ENCODE results near the gene PTTG1IP. TPM values are rescaled to one million over a fixed set of nuclear protein-coding genes. Genes with fewer than 3 reads are reported as not detected.

The PTTG1IP gene
- total and polyA plus RNA-seq, 2 of the 13 experiments (the other 11 are each of a cell fraction or from before 2014, with no cell fraction given), result 161 to 700 TPM

DNA sequence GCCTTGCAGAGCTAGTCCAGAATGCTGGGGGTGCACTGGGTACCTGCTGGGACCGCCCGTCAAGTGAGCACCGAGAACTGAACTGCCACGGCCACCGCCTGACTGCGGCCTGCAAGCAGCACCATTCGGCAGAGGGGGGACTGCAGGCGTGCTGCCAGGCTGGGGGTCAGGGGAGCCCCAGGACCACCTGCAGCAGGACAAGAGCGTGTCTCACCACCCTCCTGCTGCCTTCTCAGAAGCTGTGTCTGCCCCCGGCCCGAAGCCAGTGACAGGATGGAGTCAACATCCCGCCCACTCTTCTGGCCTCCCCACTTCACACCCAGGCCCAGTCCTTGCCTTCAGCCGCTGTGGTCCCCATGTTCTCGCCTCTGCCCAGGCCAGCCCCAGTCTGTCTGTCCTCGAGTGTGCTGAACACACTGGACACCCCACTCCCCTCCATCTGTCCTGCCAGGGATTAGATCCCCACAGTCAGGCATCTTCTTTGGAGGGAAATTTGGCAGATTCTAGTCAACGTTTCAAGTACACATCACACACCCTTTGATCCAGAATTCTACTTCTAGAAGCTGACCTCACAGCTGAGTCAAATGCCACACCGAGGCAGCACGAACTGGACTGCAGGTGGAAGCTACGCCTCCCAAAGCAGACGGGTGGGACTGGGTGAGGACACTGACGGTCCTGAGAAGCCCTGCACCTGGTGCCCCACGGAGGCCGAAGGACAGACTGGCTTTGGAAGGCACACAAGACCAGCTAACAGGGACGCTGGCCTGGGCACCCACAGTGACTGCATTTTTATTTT is 26.0 kb downstream of the PTTG1IP start (continued):
- TF ChIP-seq, protein P1, sequence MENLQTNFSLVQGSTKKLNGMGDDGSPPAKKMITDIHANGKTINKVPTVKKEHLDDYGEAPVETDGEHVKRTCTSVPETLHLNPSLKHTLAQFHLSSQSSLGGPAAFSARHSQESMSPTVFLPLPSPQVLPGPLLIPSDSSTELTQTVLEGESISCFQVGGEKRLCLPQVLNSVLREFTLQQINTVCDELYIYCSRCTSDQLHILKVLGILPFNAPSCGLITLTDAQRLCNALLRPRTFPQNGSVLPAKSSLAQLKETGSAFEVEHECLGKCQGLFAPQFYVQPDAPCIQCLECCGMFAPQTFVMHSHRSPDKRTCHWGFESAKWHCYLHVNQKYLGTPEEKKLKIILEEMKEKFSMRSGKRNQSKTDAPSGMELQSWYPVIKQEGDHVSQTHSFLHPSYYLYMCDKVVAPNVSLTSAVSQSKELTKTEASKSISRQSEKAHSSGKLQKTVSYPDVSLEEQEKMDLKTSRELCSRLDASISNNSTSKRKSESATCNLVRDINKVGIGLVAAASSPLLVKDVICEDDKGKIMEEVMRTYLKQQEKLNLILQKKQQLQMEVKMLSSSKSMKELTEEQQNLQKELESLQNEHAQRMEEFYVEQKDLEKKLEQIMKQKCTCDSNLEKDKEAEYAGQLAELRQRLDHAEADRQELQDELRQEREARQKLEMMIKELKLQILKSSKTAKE (CRISPR knock-in tag; IDR thresholded peaks at IDR 0.05; ENCODE audit: borderline replicate concordance), result no peak
- TF ChIP-seq, protein P2, sequence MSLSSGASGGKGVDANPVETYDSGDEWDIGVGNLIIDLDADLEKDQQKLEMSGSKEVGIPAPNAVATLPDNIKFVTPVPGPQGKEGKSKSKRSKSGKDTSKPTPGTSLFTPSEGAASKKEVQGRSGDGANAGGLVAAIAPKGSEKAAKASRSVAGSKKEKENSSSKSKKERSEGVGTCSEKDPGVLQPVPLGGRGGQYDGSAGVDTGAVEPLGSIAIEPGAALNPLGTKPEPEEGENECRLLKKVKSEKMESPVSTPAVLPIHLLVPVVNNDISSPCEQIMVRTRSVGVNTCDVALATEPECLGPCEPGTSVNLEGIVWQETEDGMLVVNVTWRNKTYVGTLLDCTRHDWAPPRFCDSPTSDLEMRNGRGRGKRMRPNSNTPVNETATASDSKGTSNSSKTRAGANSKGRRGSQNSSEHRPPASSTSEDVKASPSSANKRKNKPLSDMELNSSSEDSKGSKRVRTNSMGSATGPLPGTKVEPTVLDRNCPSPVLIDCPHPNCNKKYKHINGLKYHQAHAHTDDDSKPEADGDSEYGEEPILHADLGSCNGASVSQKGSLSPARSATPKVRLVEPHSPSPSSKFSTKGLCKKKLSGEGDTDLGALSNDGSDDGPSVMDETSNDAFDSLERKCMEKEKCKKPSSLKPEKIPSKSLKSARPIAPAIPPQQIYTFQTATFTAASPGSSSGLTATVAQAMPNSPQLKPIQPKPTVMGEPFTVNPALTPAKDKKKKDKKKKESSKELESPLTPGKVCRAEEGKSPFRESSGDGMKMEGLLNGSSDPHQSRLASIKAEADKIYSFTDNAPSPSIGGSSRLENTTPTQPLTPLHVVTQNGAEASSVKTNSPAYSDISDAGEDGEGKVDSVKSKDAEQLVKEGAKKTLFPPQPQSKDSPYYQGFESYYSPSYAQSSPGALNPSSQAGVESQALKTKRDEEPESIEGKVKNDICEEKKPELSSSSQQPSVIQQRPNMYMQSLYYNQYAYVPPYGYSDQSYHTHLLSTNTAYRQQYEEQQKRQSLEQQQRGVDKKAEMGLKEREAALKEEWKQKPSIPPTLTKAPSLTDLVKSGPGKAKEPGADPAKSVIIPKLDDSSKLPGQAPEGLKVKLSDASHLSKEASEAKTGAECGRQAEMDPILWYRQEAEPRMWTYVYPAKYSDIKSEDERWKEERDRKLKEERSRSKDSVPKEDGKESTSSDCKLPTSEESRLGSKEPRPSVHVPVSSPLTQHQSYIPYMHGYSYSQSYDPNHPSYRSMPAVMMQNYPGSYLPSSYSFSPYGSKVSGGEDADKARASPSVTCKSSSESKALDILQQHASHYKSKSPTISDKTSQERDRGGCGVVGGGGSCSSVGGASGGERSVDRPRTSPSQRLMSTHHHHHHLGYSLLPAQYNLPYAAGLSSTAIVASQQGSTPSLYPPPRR (CRISPR knock-in tag; IDR thresholded peaks at IDR 0.05; ENCODE audit: borderline replicate concordance), result no peak
- TF ChIP-seq ZNF136 (CRISPR knock-in tag; IDR thresholded peaks at IDR 0.05; ENCODE audit: low read depth) (no peak), ZNF569 (CRISPR knock-in tag; IDR thresholded peaks at IDR 0.05; ENCODE audit: borderline replicate concordance) (no peak), ZNF33B (CRISPR knock-in tag; IDR thresholded peaks at IDR 0.05) (no peak), REXO4 (CRISPR knock-in tag; IDR thresholded peaks at IDR 0.05; ENCODE audit: borderline replicate concordance) (no peak), MIER3 (CRISPR knock-in tag; IDR thresholded peaks at IDR 0.05; ENCODE audit: borderline replicate concordance) (no peak), MBD4 (IDR thresholded peaks at IDR 0.05; ENCODE audit: borderline replicate concordance, low read length) (no peak), ATF1 (CRISPR knock-in tag; IDR thresholded peaks at IDR 0.05) (no peak), TRIM24 (CRISPR knock-in tag; IDR thresholded peaks at IDR 0.05) (no peak), RBFOX2 (IDR thresholded peaks at IDR 0.05; ENCODE audit: low read depth, low read length) (0 out of 2 replicates have a peak, but pooled peaks have one; percentile 24), ZFP36L1 (CRISPR knock-in tag; IDR thresholded peaks at IDR 0.05) (no peak), RFXAP (CRISPR knock-in tag; IDR thresholded peaks at IDR 0.05; ENCODE audit: borderline replicate concordance) (no peak), MAF1 (CRISPR knock-in tag; IDR thresholded peaks at IDR 0.05; ENCODE audit: borderline replicate concordance) (no peak)
- TF ChIP-seq, protein P3, sequence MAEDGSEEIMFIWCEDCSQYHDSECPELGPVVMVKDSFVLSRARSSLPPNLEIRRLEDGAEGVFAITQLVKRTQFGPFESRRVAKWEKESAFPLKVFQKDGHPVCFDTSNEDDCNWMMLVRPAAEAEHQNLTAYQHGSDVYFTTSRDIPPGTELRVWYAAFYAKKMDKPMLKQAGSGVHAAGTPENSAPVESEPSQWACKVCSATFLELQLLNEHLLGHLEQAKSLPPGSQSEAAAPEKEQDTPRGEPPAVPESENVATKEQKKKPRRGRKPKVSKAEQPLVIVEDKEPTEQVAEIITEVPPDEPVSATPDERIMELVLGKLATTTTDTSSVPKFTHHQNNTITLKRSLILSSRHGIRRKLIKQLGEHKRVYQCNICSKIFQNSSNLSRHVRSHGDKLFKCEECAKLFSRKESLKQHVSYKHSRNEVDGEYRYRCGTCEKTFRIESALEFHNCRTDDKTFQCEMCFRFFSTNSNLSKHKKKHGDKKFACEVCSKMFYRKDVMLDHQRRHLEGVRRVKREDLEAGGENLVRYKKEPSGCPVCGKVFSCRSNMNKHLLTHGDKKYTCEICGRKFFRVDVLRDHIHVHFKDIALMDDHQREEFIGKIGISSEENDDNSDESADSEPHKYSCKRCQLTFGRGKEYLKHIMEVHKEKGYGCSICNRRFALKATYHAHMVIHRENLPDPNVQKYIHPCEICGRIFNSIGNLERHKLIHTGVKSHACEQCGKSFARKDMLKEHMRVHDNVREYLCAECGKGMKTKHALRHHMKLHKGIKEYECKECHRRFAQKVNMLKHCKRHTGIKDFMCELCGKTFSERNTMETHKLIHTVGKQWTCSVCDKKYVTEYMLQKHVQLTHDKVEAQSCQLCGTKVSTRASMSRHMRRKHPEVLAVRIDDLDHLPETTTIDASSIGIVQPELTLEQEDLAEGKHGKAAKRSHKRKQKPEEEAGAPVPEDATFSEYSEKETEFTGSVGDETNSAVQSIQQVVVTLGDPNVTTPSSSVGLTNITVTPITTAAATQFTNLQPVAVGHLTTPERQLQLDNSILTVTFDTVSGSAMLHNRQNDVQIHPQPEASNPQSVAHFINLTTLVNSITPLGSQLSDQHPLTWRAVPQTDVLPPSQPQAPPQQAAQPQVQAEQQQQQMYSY (CRISPR knock-in tag; IDR thresholded peaks at IDR 0.05), result no peak
- TF ChIP-seq, protein P4, sequence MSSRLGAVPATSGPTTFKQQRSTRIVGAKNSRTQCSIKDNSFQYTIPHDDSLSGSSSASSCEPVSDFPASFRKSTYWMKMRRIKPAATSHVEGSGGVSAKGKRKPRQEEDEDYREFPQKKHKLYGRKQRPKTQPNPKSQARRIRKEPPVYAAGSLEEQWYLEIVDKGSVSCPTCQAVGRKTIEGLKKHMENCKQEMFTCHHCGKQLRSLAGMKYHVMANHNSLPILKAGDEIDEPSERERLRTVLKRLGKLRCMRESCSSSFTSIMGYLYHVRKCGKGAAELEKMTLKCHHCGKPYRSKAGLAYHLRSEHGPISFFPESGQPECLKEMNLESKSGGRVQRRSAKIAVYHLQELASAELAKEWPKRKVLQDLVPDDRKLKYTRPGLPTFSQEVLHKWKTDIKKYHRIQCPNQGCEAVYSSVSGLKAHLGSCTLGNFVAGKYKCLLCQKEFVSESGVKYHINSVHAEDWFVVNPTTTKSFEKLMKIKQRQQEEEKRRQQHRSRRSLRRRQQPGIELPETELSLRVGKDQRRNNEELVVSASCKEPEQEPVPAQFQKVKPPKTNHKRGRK (CRISPR knock-in tag; IDR thresholded peaks at IDR 0.05), result no peak

All from HepG2 (cell line).